ENCODE results near the gene DNAH12.
"Not testable (repeated sequence)": the region's sequence is repeated elsewhere in the genome, so short reads cannot be mapped to it uniquely, and the experiment has no call there.

The DNAH12 gene

DNA sequence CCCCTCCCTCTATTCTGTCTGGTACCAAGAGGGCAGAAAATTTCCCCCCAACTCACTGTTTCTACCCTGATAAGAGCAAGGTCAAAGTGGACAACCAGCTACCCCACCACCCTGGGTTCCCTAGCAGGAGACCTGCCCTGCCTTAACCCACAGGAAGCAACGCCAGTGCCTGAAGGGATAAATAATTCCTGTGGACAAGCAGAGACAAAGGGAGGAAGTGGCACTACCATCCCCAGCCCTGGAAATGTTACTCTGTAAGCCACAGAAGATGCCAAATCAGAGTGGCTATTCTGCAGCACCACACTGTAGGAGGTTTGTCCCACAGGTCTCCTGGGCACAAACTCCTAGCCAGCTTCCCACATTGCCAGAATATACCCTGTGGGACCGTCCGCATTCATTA is 80.1 kb downstream of the DNAH12 start:
- Histone ChIP-seq H2BK120ac (ENCODE audit: low read depth, low read length) (no peak overlapping the region), H4K8ac (ENCODE audit: low read depth, low read length) (no peak overlapping the region), H3K36me3 (replicated peaks in 1 of 2; ENCODE audit: control insufficient read depth in 2 of 2, insufficient read depth in 2 of 2, low read length in 2 of 2) (no peaks in the 10 kb centered on the region), H3K4me3 (ENCODE audit: low read length in 2 of 2) (no peak overlapping the region), H3K27me3 (ENCODE audit: control insufficient read depth in 3 of 3, insufficient read depth in 3 of 3, low read depth in 1 of 3, low read length in 3 of 3) (peaks cover 0 to 14% (median 0%) of the 10 kb centered on the region in 3 experiments), H3K4me2 (ENCODE audit: insufficient read depth, low read length, poor library complexity, severe bottlenecking) (no peak overlapping the region), H3K4ac (ENCODE audit: low read length) (no peak overlapping the region), H3K9me3 (replicated peaks in 1 of 2; ENCODE audit: control insufficient read depth in 2 of 2, insufficient read depth in 1 of 2, low read depth in 1 of 2, low read length in 2 of 2) (no peaks in the 10 kb centered on the region), H3K27ac (replicated peaks; ENCODE audit: low read length) (no peak overlapping the region), H2AK5ac (ENCODE audit: low read depth, low read length) (no peak overlapping the region), H2BK5ac (ENCODE audit: low read length) (no peak overlapping the region), H2AFZ (ENCODE audit: low read length) (peak overlapping the region; percentile 6), H3K23ac (ENCODE audit: low read depth, low read length, poor library complexity) (no peak overlapping the region), H4K91ac (ENCODE audit: low read depth, low read length, poor library complexity) (no peak overlapping the region), H2BK15ac (ENCODE audit: low read length) (no peak overlapping the region), H3K14ac (ENCODE audit: low read length) (no peak overlapping the region), H3K9ac (ENCODE audit: low read depth, low read length, poor library complexity) (no peak overlapping the region), H2BK12ac (ENCODE audit: low read length) (no peak overlapping the region), H3K79me1 (ENCODE audit: low read depth, low read length) (no peaks in the 10 kb centered on the region), H3K4me1 (ENCODE audit: control insufficient read depth in 2 of 2, insufficient read depth in 1 of 2, low read depth in 1 of 2, low read length in 2 of 2) (no peaks in the 10 kb centered on the region), H3K18ac (ENCODE audit: low read length) (no peak overlapping the region)
- no peak for DNase-seq (ENCODE audit: low spot score)
- WGBS, 2 donors (ENCODE audit: extremely low coverage in 2 of 2, insufficient read length in 2 of 2, insufficient replicate concordance in 1 of 2): no CpG with 5 or more reads among the region's 3 CpGs

DNA sequence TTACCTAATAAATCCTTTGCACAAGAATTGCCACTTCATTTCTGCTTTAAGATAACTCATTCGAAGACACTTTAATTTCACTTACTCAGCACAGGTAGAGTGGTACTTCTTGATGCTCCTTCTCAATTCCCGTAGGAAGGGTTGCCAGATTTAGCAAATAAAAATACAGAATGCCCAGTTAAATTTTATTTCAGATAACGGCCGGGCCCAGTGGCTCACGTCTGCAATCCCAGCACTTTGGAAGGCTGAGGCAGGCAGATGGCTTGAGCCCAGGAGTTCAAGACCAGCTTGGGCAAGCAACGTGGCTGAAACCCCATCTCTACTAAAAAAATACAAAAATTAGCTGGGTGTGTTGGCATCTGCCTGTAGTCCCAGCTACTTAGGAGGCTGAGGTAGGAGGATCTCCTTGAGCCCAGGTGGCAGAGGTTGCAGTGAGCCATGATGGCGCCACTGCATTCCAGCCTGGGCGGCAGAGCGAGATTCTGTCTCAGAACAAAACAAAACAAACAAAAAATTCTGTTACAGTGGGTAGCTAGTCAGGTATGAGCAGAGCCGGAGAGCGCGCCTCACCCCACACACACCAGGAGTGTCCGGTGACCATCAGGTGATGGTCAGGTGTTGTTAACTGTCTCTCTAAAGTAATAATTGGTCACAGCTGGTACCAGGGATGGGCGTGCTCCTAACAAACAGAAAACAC is 92.8 kb downstream of the DNAH12 start:
- no peak overlapping the region for H3K9ac ChIP-seq (ENCODE audit: low read depth, low read length, poor library complexity)
- H3K4ac ChIP-seq (ENCODE audit: low read length): no peak overlapping the region
- H2BK15ac ChIP-seq (ENCODE audit: low read length): no peak overlapping the region
- H3K79me1 ChIP-seq (ENCODE audit: low read depth, low read length): no peaks in the 10 kb centered on the region
- no peak overlapping the region for H2BK120ac ChIP-seq (ENCODE audit: low read depth, low read length)
- no peak for DNase-seq (ENCODE audit: low spot score)
- H3K4me3 ChIP-seq (ENCODE audit: low read length in 2 of 2): no peak overlapping the region
- H3K27ac ChIP-seq (replicated peaks; ENCODE audit: low read length): no peak overlapping the region
- no peak overlapping the region for H3K18ac ChIP-seq (ENCODE audit: low read length)
- H2AFZ ChIP-seq (ENCODE audit: low read length): no peak overlapping the region
- H2BK5ac ChIP-seq (ENCODE audit: low read length): no peak overlapping the region
- no peaks in the 10 kb centered on the region for H3K27me3 ChIP-seq (ENCODE audit: control insufficient read depth in 3 of 3, insufficient read depth in 3 of 3, low read depth in 1 of 3, low read length in 3 of 3)
- H4K8ac ChIP-seq (ENCODE audit: low read depth, low read length): no peak overlapping the region
- H3K23ac ChIP-seq (ENCODE audit: low read depth, low read length, poor library complexity): no peak overlapping the region
- no peak overlapping the region for H3K14ac ChIP-seq (ENCODE audit: low read length)
- H2AK5ac ChIP-seq (ENCODE audit: low read depth, low read length): no peak overlapping the region
- H3K4me1 ChIP-seq (ENCODE audit: control insufficient read depth in 2 of 2, insufficient read depth in 1 of 2, low read depth in 1 of 2, low read length in 2 of 2): peaks cover 0 to 4% of the 10 kb centered on the region in 2 donors
- no CpG with 5 or more reads among the region's 14 CpGs for WGBS, 2 donors (ENCODE audit: extremely low coverage in 2 of 2, insufficient read length in 2 of 2, insufficient replicate concordance in 1 of 2)
- H4K91ac ChIP-seq (ENCODE audit: low read depth, low read length, poor library complexity): no peak overlapping the region
- H3K4me2 ChIP-seq (ENCODE audit: insufficient read depth, low read length, poor library complexity, severe bottlenecking): no peak overlapping the region
- no peaks in the 10 kb centered on the region for H3K36me3 ChIP-seq (replicated peaks in 1 of 2; ENCODE audit: control insufficient read depth in 2 of 2, insufficient read depth in 2 of 2, low read length in 2 of 2)
- H2BK12ac ChIP-seq (ENCODE audit: low read length): no peak overlapping the region
- no peaks in the 10 kb centered on the region for H3K9me3 ChIP-seq (replicated peaks in 1 of 2; ENCODE audit: control insufficient read depth in 2 of 2, insufficient read depth in 1 of 2, low read depth in 1 of 2, low read length in 2 of 2)

DNA sequence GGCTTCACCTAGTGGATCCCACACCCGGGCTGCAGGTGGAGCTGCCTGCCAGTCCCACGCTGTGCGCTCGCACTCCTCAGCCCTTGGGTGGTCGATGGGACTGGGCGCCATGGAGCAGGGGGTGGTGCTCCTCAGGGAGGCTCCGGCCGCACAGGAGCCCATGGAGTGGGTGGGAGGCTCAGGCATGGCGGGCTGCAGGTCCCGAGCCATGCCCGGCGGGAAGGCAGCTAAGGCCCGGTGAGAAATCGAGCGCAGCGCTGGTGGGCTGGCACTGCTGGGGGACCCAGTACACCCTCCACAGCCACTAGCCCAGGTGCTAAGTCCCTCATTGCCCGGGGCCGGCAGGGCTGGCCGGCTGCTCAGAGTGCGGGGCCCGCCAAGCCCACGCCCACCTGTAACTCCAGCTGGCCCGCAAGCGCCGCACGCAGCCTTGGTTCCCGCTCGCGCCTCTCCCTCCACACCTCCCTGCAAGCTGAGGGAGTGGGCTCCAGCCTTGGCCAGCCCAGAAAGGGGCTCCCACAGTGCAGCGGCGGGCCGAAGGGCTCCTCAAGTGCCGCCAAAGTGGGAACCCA is 94.8 kb downstream of the DNAH12 start:
- no CpG with 5 or more reads among the region's 33 CpGs for WGBS, 2 donors (ENCODE audit: extremely low coverage in 2 of 2, insufficient read length in 2 of 2, insufficient replicate concordance in 1 of 2)
- H3K14ac ChIP-seq (ENCODE audit: low read length); H4K91ac ChIP-seq (ENCODE audit: low read depth, low read length, poor library complexity); H3K27me3 ChIP-seq (ENCODE audit: control insufficient read depth in 3 of 3, insufficient read depth in 3 of 3, low read depth in 1 of 3, low read length in 3 of 3); H3K36me3 ChIP-seq (replicated peaks in 1 of 2; ENCODE audit: control insufficient read depth in 2 of 2, insufficient read depth in 2 of 2, low read length in 2 of 2); H2AK5ac ChIP-seq (ENCODE audit: low read depth, low read length); H2BK5ac ChIP-seq (ENCODE audit: low read length); H3K79me1 ChIP-seq (ENCODE audit: low read depth, low read length); H3K9ac ChIP-seq (ENCODE audit: low read depth, low read length, poor library complexity); H2BK12ac ChIP-seq (ENCODE audit: low read length); H4K8ac ChIP-seq (ENCODE audit: low read depth, low read length); H3K4me2 ChIP-seq (ENCODE audit: insufficient read depth, low read length, poor library complexity, severe bottlenecking); H3K4me3 ChIP-seq (ENCODE audit: low read length in 2 of 2); H3K9me3 ChIP-seq (replicated peaks in 1 of 2; ENCODE audit: control insufficient read depth in 2 of 2, insufficient read depth in 1 of 2, low read depth in 1 of 2, low read length in 2 of 2); H2BK120ac ChIP-seq (ENCODE audit: low read depth, low read length); H2AFZ ChIP-seq (ENCODE audit: low read length); H3K4me1 ChIP-seq (ENCODE audit: control insufficient read depth in 2 of 2, insufficient read depth in 1 of 2, low read depth in 1 of 2, low read length in 2 of 2); H3K27ac ChIP-seq (replicated peaks; ENCODE audit: low read length); H3K18ac ChIP-seq (ENCODE audit: low read length); H3K23ac ChIP-seq (ENCODE audit: low read depth, low read length, poor library complexity); DNase-seq (ENCODE audit: low spot score); H3K4ac ChIP-seq (ENCODE audit: low read length); H2BK15ac ChIP-seq (ENCODE audit: low read length): not testable (repeated sequence)

DNA sequence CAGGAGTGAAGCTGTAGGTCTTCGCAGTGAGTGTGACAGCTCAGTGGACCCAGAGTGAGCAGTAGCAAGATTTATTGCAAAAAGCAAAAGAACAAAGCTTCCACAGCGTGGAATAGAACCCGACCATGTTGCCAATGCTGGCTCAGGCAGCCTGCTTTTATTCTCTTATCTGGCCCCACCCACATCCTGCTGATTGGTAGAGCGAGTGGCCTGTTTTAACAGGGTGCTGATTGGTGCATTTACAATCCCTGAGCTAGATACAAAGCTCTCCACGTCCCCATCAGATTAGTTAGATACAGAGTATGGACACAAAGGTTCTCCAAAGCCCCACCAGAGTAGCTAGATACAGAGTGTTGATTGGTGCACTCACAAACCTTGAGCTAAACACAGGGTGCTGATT is 95.7 kb downstream of the DNAH12 start:
- not testable (repeated sequence) for H3K4ac ChIP-seq (ENCODE audit: low read length); H3K36me3 ChIP-seq (replicated peaks in 1 of 2; ENCODE audit: control insufficient read depth in 2 of 2, insufficient read depth in 2 of 2, low read length in 2 of 2); H2BK12ac ChIP-seq (ENCODE audit: low read length); H4K8ac ChIP-seq (ENCODE audit: low read depth, low read length); H2BK15ac ChIP-seq (ENCODE audit: low read length); H3K18ac ChIP-seq (ENCODE audit: low read length); H3K14ac ChIP-seq (ENCODE audit: low read length); DNase-seq (ENCODE audit: low spot score); H3K4me3 ChIP-seq (ENCODE audit: low read length in 2 of 2); H3K23ac ChIP-seq (ENCODE audit: low read depth, low read length, poor library complexity); H3K27ac ChIP-seq (replicated peaks; ENCODE audit: low read length); H3K9me3 ChIP-seq (replicated peaks in 1 of 2; ENCODE audit: control insufficient read depth in 2 of 2, insufficient read depth in 1 of 2, low read depth in 1 of 2, low read length in 2 of 2); H3K27me3 ChIP-seq (ENCODE audit: control insufficient read depth in 3 of 3, insufficient read depth in 3 of 3, low read depth in 1 of 3, low read length in 3 of 3); H2AK5ac ChIP-seq (ENCODE audit: low read depth, low read length); H3K4me1 ChIP-seq (ENCODE audit: control insufficient read depth in 2 of 2, insufficient read depth in 1 of 2, low read depth in 1 of 2, low read length in 2 of 2); H3K9ac ChIP-seq (ENCODE audit: low read depth, low read length, poor library complexity); H2BK120ac ChIP-seq (ENCODE audit: low read depth, low read length); H2BK5ac ChIP-seq (ENCODE audit: low read length); H2AFZ ChIP-seq (ENCODE audit: low read length); H4K91ac ChIP-seq (ENCODE audit: low read depth, low read length, poor library complexity); H3K79me1 ChIP-seq (ENCODE audit: low read depth, low read length)
- peak overlapping the region; percentile 11 for H3K4me2 ChIP-seq (ENCODE audit: insufficient read depth, low read length, poor library complexity, severe bottlenecking)
- WGBS, 2 donors (ENCODE audit: extremely low coverage in 2 of 2, insufficient read length in 2 of 2, insufficient replicate concordance in 1 of 2): no CpG with 5 or more reads among the region's 5 CpGs

Data from neuronal stem cell (in vitro differentiated cells).